ENCODE data around the gene SBNO2. TPM values are rescaled to one million over a fixed set of nuclear protein-coding genes. Genes with fewer than 3 reads are reported as not detected.

SBNO2 gene
- total and polyA plus RNA-seq, 8 donors: 16.3 to 74.7 (median 42.7) TPM

GRCh38 chr19:1098177-1099051 is 75.7 kb downstream of the SBNO2 start:
- H3K4me3 ChIP-seq: no peak overlapping the region
- WGBS, 5 donors: 28 to 54% (median 40%) methylated on average over 14 to 15 of the region's 15 CpGs
- H3K9me3 ChIP-seq: no peaks in the 10 kb centered on the region
- DNase-seq: peak; percentile 60 to 74
- peaks cover 0 to 4% (median 3%) of the 10 kb centered on the region in 4 donors for H3K36me3 ChIP-seq
- intact Hi-C loops (cut with DNase I; ENCODE audit: low total_unique reads): loop anchor here (10.0 kb wide), 1 partner anchor 54 kb away; the partner anchor contains the start of gene ABCA7
- H3K27me3 ChIP-seq: no peaks in the 10 kb centered on the region
- TF ChIP-seq POLR2AphosphoS5 (IDR thresholded peaks at IDR 0.05) (peak in 1 of 3 donors; percentile 19), CTCF (IDR thresholded peaks at IDR 0.05) (no peak)
- H3K27ac ChIP-seq: peak overlapping the region; percentile 60 to 100 (median 98)
- peaks cover 58 to 83% (median 68%) of the 10 kb centered on the region in 4 donors for H3K4me1 ChIP-seq

- no peaks in the 10 kb centered on the region for H3K27me3 ChIP-seq
- intact Hi-C loops (cut with DNase I; ENCODE audit: low total_unique reads): loop anchor here (10.0 kb wide), 1 partner anchor 53 kb away; the partner anchor contains the start of gene ABCA7
- peaks cover 0 to 10% (median 9%) of the 10 kb centered on the region in 4 donors for H3K36me3 ChIP-seq
- peak overlapping the region; percentile 16 to 100 (median 98) for H3K27ac ChIP-seq
- no peaks in the 10 kb centered on the region for H3K9me3 ChIP-seq
- no peak for TF ChIP-seq CTCF (IDR thresholded peaks at IDR 0.05)
- no peak for DNase-seq
- no peak overlapping the region for H3K4me3 ChIP-seq
- whole genome bisulfite sequencing, 5 donors: 57 to 64% (median 63%) methylated on average over 7 of the region's 7 CpGs
- peaks cover 54 to 83% (median 68%) of the 10 kb centered on the region in 4 donors for H3K4me1 ChIP-seq
These were observed 76.3 kb downstream of the SBNO2 start for GRCh38 chr19:1097810-1098176.

GRCh38 chr19:1094978-1095701 is 78.9 kb downstream of the SBNO2 start, which contains the start of gene POLR2E:
POLR2E (minus strand) TSS chr19:1095375; CDS start chr19:1095315, 60 bp downstream.
- Histone ChIP-seq H3K36me3 (peaks cover 14 to 37% (median 34%) of the 10 kb centered on the region in 4 donors), H3K27ac (peak within 1 kb of the TSS; percentile 6 to 88 (median 86)), H3K9me3 (no peaks in the 10 kb centered on the region), H3K4me1 (peaks cover 34 to 74% (median 54%) of the 10 kb centered on the region in 4 donors), H3K4me3 (peak within 1 kb of the TSS; percentile 96 to 100 (median 100)), H3K27me3 (no peaks in the 10 kb centered on the region)
- DNase-seq: peak; percentile 99
- intact Hi-C loops (cut with DNase I; ENCODE audit: low total_unique reads): loop anchor here (10.0 kb wide), 1 partner anchor 50 kb away; the partner anchor contains the start of gene ABCA7
- TF ChIP-seq CTCF (IDR thresholded peaks at IDR 0.05) (no peak), POLR2A (IDR thresholded peaks at IDR 0.05) (peak in 1 of 4 donors; percentile 83), POLR2AphosphoS5 (IDR thresholded peaks at IDR 0.05) (peak; percentile 83 to 96 (median 93)), EP300 (IDR thresholded peaks at IDR 0.05) (no peak)
- WGBS, 5 donors: 0% methylated on average over 29 to 81 of the region's 81 CpGs

GRCh38 chr19:1094655-1094977 is 79.5 kb downstream of the SBNO2 start:
- intact Hi-C loops (cut with DNase I; ENCODE audit: low total_unique reads): loop anchor here (10.0 kb wide), 1 partner anchor 50 kb away; the partner anchor contains the start of gene ABCA7
- Histone ChIP-seq H3K4me3 (peak overlapping the region; percentile 96 to 100 (median 100)), H3K36me3 (peaks cover 14 to 42% (median 40%) of the 10 kb centered on the region in 4 donors), H3K9me3 (no peaks in the 10 kb centered on the region), H3K27ac (peak overlapping the region in 4 of 5 donors; percentile 82 to 88 (median 86)), H3K4me1 (peaks cover 34 to 73% (median 55%) of the 10 kb centered on the region in 4 donors), H3K27me3 (no peaks in the 10 kb centered on the region)
- DNase-seq: no peak
- no peak for TF ChIP-seq EP300 (IDR thresholded peaks at IDR 0.05)
- WGBS, 5 donors: 0 to 1% (median 0%) methylated on average over 6 to 19 of the region's 19 CpGs

All from stomach (tissue), 9 donors.